Measurements from ENCODE around the gene RNF111.

- TF ChIP-seq CTCF (IDR thresholded peaks at IDR 0.05 in 2 of 3, conservative IDR thresholded peaks at IDR 0.05 in 1 of 3; ENCODE audit: control insufficient read depth in 2 of 3, extremely low read depth in 1 of 3, insufficient read depth in 1 of 3, low read depth in 3 of 3, low read length in 3 of 3) (no peak), BCLAF1 (IDR thresholded peaks at IDR 0.05) (no peak), SIN3A (IDR thresholded peaks at IDR 0.05; ENCODE audit: low read depth, low read length) (no peak), NR2C2 (IDR thresholded peaks at IDR 0.05; ENCODE audit: borderline replicate concordance, control insufficient read depth, insufficient read length, low read depth) (no peak), CHD1 (IDR thresholded peaks at IDR 0.05; ENCODE audit: low read depth, low read length) (no peak), RAD21 (IDR thresholded peaks at IDR 0.05; ENCODE audit: insufficient read depth, low read depth, low read length) (no peak), POLR2AphosphoS5 (IDR thresholded peaks at IDR 0.05; ENCODE audit: low read length) (no peak), CEBPB (IDR thresholded peaks at IDR 0.05; ENCODE audit: borderline replicate concordance in 1 of 2, low read depth in 2 of 2, low read length in 2 of 2) (no peak), HDGF (IDR thresholded peaks at IDR 0.05) (no peak)
Observed at GRCh38 chr15:59042041-59042440, 54.6 kb downstream of the RNF111 start.

Data from GM12878 (cell line).